A549 (cell line): ENCODE data around the gene CFAP70.

ENCODE experiments used
- CEBPB ChIP-seq, 2 experiments: fragments of >200 bp in 1 of 2; sonication (Bioruptor Twin) in 1 of 2; formaldehyde crosslinking in 1 of 2; IDR thresholded peaks; 2 replicates each; pipeline ENCODE4 v1.6.1; 2012 to 2016
- E2F6 ChIP-seq: IDR thresholded peaks from 2 replicates; pipeline ENCODE4 v1.6.1; 2012; ENCODE audit warnings: low read depth, borderline replicate concordance
- EP300 ChIP-seq, 2 experiments: fragments of >200 bp; sonication (Bioruptor Twin); formaldehyde crosslinking; IDR thresholded peaks; 2 replicates in 1 of 2; 3 replicates in 1 of 2; pipeline ENCODE4 v1.6.1; 2016 to 2017
- MAFK ChIP-seq: fragments of 450-650 bp; IDR thresholded peaks from 2 replicates; pipeline ENCODE4 v1.6.1; 2014; ENCODE audit not compliant: partially characterized antibody
- PHF8 ChIP-seq: fragments of 200-600 bp; sonication (generic); IDR thresholded peaks from 2 replicates; pipeline ENCODE4 v1.6.1; 2016; ENCODE audit warnings: low read depth, mild to moderate bottlenecking, antibody characterized with exemption, moderate library complexity, borderline replicate concordance
- POLR2A ChIP-seq: IDR thresholded peaks from 2 replicates; pipeline ENCODE4 v1.6.1; 2012; ENCODE audit warnings: mild to moderate bottlenecking, low read length
- SMC3 ChIP-seq: fragments of >200 bp; sonication (Bioruptor Twin); formaldehyde crosslinking; IDR thresholded peaks from 3 replicates; pipeline ENCODE4 v1.6.1; 2018; ENCODE audit warnings: inconsistent platforms
- TFCP2L1 ChIP-seq: fragments of 250-450 bp; sonication (Bioruptor Pico); IDR thresholded peaks from 2 replicates; pipeline ENCODE4 v1.5.0; 2021; ENCODE audit warnings: mild to moderate bottlenecking
- USF2 ChIP-seq: fragments of 450-650 bp; IDR thresholded peaks from 2 replicates; pipeline ENCODE4 v1.6.1; 2014; ENCODE audit warnings: antibody characterized with exemption
- TF ChIP-seq, protein P1 (sequence below): fragments of >200 bp; sonication (Bioruptor Twin); formaldehyde crosslinking; IDR thresholded peaks from 3 replicates; pipeline ENCODE4 v1.5.1; 2016

GRCh38 chr10:73247509-73248258, 111.0 kb downstream of the CFAP70 start:
- TF ChIP-seq POLR2A (no peak), E2F6 (no peak), CEBPB (IDR thresholded peaks at IDR 0.05) (no peak; a peak in 1 of 4 replicates), PHF8 (no peak), EP300 (IDR thresholded peaks at IDR 0.05) (no peak), USF2 (no peak), TFCP2L1 (CRISPR knock-in tag) (no peak), MAFK (peak; percentile 70), SMC3 (no peak)
- TF ChIP-seq, protein P1, sequence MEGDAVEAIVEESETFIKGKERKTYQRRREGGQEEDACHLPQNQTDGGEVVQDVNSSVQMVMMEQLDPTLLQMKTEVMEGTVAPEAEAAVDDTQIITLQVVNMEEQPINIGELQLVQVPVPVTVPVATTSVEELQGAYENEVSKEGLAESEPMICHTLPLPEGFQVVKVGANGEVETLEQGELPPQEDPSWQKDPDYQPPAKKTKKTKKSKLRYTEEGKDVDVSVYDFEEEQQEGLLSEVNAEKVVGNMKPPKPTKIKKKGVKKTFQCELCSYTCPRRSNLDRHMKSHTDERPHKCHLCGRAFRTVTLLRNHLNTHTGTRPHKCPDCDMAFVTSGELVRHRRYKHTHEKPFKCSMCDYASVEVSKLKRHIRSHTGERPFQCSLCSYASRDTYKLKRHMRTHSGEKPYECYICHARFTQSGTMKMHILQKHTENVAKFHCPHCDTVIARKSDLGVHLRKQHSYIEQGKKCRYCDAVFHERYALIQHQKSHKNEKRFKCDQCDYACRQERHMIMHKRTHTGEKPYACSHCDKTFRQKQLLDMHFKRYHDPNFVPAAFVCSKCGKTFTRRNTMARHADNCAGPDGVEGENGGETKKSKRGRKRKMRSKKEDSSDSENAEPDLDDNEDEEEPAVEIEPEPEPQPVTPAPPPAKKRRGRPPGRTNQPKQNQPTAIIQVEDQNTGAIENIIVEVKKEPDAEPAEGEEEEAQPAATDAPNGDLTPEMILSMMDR: no peak
